CD4-positive, alpha-beta T cell treated with Interleukin-4 for 1 hour (primary cell): ENCODE results near the gene KCTD8.

Experiments
- DNase-seq, 2 donors: peaks; one replicate each; pipeline ENCODE4 v3.0.0-alpha.2; 2020 to 2022

The KCTD8 gene

DNA sequence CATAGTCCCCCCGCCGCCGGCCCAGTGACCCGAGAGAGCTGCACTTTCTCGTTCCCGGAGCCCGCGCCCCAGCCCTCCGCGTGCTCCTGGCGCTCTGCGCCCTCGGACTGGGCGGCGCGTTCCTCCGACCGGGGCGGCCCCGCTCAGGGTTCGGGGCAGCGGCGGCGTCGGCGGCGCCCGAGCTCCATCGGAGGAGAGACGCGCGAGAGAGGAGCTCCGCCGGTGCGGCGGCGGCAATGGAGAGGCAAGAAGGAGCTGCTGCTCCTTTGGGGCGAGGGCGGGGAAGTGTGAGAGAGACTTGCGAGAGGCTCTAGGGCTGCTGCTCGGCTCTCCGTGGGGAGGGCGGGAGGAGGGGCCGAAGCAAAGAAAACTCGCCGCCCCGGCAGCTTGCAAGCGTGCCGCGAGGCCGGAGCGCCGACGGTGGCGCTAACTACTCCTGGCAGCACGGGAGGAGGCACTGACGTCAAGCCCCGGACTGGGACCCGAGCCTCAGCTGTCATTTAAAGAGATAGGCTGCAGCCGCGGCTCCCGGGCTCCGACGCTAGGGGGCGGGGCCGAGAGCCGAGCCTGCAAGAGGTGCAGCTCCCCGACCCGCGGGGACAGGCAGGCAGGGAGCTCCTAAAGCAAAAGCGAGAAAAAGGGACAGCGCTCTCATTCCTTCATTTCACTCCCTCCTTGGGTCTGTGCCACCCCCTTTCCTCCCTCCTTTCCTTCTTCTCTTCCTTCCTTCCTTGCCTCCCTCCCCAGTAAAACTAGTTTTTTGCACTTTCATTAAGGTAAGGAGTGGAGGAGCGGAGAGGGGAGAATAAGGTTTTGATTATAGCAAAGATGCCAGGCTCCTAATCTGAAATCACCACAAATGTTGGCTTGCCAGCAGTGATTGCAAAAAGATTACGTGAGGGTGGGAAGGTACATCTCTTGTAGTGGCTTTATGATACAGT is at the start of gene KCTD8:
Gene KCTD8 (minus strand): TSS at position 289 of the 941 bp plus-strand sequence.
- peak; percentile 18 to 39 for DNase-seq

DNA sequence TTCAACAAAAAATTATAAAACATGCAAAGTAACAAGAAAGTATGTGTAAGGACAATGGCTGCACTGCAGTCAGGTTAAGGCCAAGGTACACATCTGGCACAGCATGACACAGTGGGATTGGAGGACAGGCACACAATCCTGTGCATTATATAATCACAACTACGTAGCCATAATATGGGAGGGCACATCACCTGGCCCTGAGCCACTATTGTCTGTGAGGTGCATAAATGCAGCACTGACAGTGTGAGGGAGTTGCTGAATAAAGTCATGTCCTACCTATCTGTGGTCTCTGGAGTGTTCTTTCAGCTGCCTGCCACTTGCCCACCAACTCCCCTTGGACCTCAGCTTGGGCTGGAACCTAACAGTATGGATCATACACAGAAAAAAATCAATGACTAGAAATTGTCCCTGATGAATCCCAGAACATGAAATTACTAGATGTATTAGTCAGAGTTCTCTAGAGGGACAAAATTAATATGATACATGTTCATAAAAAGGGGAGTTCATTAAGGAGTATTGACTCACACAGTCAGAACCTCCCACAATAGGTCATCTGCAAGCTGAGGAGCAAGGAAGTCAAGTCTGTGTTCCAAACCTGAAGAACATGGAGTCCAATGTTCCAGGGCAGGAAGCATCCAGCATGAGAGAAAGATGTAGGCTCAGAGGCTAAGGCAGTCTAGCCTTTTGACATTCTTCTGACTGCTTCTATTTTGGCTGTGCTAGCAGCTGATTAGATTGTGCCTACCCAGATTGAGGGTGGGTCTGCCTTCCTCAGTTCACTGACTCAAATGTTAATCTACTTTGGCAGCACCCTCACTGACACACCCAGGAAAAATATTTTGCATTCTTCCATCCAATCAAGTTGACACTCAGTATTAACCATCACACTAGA is 46.4 kb upstream of the KCTD8 start:
- no peak for DNase-seq

DNA sequence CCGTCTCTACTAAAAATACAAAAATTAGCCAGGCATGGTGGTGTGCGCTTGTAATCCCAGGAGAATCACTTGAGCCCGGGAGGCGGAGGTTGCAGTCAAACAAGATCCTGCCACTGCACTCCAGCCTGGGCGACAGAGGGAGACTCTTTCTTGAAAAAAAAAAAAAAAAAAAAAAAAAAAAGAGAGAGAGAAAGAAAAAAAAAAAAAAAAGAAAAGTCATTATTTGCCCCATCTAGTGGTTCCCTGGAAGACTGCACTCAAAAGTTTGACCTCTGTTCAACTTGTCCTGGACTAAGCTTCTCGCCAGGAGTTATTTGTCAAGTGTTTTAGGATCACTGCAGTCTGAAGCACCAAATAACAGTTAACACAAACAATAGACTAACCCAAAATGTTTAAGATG is 45.3 kb upstream of the KCTD8 start:
- no peak for DNase-seq

DNA sequence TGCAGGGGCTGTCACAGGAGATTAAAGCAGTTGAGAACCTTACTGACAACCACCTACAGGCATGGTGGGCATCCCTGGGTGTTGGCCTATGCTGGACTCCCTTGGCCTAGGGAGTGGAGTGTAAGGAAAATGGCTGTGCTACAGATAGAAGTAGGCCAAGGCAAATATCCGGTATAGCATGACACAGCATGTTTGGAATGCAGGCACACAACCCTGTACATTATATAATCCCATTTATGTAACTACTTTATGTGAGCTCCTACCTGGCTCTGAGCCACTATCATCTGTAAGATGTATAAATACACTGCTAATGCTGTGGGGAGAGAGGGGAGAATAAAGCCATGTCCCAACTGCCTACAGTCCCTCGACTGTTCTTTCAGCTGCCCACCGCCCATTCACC is 38.7 kb upstream of the KCTD8 start:
- DNase-seq: no peak

DNA sequence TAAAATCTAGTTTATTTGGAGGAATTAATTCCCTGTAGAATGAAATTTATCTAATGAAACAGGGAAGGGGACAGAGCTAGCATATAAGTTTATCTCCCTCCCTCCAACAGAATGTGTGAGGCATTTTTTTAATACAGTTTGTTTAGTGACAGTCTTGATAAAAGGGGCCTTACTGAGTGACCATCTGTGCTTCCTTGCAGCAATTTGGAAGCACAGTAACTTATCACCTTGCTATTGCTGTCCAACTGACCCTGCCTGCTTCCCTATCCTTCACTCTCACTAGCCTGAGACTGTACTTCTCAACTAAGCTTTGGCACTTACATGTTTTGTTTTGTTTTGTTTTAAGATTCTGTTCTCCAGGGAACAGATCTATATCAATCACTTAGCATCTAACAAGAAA is 31.1 kb upstream of the KCTD8 start:
- DNase-seq: no peak

DNA sequence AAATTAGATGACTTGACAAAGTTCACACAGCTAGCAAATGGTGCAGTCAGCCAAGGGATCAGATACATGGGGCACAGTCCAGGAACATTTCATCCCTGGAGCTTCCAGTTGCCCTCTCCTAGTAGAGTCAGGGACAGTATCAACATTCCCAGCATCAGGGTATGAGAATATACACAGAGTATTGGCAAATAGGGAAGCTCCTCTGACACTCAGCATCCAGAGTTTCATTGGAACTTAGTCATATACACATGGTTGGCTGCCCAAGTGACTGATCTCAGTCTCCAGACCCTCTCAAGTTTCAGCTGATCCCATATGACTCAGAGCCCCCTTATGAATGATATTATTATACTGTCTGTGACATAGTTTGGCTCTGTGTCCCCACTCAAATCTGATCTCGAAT is 13.7 kb upstream of the KCTD8 start:
- no peak for DNase-seq

DNA sequence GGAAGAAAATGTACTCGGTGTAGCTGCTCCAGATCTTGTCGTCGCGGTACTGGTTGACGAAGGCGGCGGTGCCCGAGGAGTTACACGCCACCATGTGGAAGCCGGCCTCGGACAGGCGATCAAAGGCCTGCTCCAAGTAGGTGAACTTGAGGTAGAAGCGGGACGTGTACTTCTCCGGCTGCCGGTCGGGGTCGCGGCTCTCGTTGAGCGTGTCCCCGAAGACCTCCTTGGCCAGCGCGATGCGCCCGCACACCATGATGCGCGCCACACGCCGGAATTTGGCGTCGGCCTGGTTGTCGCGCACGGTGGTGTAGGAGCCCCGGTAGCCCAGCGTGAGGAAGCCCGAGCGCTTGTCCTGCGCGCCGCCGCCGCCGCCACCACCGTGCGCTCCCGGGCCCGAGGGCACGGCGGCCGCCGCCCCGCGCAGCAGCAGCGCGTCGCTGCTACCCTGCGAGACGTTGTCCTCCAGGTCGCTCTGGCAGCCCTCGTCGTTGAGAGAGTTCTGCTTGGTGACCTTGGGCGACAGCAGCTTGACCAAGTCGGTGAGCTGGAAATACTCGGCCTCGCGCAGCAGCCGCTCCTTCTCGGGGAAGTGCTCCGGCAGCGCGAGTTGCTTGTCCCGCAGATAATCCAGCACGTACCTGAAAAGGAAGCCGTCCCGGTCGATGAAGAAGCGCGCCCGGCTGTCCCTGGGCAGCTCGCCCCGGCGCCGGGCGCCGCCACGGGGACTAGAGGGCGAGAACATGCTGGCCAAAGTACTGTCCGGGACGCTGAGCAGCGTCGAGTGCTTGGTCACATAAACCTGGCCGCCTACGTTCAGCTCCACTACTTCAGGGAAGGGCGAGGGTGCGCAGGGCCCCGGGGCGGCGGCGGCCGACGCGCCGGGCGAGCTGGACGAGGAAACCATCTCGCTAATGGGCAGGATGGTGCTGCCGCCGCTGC is 775 bp downstream of the KCTD8 start:
- DNase-seq: no peak

DNA sequence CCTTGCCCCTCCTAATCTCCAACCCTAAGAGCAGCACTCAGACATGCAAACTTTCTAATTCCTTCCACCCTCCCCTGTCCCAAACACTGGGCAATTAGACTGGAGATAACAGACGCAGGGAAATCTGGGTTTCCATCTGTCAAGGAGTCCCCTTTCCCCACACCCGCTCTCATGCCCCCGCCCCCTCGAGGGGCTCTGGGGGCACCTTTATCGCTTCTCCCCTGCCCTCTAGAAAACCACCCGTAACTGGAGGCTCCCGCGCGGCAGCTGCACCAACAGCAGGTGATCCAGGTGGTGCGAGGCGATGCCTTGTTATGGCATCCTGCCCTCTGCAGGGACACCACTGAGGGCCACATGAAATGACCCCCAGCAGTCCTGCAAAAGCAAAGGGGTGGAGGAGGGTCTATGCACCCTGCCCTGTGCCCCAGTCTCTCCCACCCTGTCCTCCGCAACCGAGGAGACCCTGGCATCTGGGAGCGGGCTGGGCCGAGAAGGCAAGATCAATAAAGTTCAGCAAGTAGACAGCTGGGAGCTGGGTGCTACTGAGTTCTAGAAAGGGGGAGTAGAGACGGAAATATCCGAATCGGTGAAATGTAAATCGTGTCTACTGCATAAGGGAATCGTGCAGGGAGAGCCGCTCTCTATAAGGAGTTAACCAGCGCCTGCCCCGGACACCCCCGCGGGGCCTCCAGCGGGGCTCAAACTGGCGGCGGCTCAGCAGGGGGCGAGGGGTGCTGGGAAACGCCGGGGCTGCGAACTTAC is 1.6 kb downstream of the KCTD8 start:
- no peak for DNase-seq

DNA sequence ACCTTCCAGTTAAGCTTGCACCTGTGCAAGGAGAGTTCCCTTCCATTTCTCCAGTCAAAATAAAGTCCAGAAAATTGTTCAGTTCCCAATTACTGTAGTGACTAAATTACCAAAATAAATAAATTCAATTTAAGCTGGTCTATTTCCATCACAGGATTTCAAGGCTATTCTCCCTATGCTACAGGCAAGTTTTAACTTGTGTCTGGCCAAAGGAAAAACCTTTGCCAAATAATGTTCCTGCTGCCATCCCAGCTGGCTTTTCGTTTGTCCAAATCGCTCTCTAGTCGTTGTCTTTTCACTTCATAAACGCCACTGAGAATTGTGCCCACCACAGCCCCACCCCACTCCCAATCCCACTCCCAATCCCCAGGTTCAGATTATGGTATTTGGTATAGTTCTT is 2.4 kb downstream of the KCTD8 start:
- DNase-seq: no peak

DNA sequence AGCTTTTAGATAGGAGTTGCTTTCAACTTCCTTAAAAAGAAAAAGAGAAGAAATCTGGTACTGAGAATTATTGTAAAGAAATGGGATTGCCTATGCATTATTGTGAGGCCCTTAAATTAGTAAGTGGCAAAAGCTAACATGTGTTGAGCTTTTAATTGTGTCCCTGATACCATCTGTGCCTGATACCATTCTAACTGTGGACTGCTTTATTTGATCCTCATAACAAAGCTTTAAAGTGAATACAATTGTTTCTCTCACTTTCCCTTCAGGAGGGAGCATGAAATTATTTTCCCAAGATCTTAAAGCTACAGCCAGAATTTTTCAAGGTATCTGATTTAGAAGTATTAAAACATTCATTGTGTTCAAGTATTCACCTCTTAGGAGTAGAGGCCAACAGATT is 9.9 kb downstream of the KCTD8 start:
- no peak for DNase-seq

DNA sequence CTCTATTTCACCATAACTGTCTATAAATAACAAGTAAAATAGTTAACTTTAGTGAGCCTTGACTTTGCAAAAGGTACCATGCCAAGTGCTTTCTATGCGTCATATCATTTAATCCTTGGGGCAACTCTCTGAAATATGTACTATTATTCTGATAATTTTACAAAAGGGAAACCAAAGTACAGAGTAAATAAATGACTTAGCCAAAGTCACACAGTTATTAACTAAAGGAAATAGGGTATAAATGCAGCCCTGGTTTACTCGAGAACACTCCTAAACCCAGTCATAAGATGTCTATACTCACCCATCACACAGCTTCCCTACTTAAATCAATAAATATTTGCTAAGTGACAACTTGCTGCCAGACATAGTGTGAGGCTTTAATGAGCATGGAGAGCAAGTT is 14.4 kb downstream of the KCTD8 start:
- no peak for DNase-seq

DNA sequence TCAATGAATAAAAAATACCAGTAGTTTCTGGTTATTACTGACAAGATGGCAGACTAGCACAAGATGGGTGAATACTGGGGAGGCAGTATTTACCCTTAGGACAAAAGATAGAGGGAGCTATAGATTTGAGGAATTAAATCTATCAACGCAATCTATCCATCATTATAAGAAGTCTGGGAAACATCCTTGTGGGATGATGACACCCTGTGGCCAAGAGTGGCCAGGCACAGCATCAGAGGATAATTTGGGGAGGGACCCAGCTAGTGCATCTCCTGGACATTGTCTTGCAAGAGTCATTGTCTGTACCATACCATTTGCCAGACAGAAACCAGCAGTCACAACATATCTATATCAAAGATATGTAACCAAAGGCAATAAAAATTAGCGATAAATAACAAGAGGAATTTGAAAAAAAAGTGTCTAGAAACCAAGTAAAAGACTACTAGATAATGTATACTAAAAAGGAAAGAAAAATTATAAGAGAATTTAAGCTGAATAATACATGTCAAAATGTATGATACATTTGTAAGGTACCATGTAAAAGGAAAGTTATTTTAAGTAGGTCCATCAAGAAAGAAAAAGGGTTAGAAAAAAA is 22.9 kb downstream of the KCTD8 start:
- DNase-seq: no peak

DNA sequence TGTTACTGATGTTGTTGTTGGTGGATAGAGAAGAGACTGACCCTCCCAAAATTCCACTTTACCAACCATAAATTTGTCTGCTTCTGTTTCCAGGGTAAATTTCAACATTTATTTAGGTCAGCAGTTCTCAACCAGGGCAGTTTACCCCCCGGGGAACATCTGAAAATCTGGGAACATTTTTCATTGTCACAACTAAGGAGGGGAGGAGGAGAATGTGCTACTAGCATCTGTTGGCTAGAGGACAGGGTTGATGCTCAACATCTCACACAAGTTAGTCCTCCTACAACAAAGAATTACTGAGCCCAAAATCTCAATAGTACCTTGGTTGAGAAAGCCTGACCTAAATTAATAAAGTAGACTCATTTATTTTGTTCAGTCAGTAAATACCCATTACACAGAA is 25.7 kb downstream of the KCTD8 start:
- DNase-seq: no peak

DNA sequence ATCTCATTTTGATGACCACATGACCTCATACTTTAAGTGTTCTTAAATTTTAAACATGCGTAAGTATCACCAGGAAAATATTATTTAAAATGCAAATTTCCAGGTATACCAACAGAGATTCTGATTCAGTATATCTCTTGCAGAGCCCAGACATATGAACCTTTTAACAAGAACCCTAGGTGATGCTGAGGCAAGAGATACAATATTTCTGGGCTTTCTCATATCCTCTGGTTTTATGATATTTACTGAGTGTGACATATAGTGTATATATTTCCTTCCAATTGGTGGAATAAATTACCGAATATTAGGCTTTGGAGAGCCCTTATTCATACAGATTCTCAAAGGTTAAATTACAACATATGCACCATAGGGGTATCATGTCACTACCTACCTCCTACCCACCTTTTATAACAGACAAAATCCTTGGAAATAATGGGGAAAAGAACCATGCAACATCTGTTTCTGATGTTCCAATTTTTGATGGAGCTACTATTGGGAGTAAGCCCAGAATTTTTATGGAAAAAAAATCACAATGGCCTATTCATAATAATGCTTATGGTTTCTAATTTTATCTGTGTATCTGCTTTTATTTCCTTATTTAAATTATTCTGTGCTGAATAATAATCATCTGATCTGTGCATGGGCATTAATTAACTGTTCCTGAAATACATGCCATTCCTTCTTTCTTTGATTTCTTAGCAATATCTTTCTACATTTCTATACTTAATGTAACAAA is 27.1 kb downstream of the KCTD8 start:
- DNase-seq: no peak

DNA sequence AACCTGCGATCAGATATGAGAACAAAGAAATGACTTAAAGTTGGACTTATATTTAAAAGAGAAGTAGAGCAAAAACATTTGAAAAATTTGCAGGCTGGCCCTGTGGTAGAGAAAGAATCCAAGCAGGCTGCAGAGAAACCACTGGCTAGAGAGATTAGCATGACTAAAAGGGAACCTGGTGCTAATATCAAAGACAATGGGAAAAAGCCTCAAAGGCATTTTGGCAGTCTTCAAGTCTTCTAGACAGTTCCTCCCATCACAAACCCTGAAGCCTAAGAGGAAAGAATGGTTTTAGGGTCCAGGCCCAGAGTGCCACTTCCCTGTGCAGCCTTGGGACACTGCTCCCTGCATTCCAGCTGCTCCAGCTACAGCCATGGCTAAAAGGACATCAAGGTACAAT is 33.4 kb downstream of the KCTD8 start:
- no peak for DNase-seq

DNA sequence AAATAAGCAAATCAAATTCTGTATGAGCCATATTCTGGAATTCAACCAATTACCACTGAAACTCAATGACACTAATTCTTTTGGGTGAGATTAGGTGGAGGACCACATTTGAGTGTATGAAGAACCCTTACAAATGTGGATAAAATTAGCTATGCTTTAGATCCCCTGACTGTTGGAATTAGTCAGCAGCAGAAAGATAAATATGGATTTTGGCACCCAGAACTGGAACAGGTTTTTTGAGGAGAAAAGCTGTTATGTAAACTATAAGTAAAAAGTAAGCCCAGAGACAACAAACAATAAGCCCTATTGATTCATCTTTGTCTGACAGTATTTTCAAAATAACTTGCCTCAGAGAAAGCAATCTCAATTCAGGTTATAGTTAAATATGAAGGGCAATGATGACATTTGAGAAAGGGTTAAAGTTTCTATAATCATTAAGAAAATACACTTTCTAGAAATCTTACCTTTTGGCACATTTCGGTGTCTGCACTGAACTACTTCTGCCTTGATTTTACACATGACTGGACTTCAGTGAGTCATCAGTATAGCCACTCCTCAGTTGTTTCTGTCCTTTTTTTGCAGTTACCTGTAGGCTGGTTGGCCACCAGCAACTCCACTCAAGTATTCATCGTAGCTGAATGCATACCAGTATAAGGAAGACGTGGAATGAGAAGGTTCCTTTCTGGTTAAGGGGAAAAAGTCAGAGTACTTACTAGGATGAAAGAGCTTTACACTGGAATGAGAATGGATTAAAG is 80.0 kb downstream of the KCTD8 start:
- DNase-seq: no peak

DNA sequence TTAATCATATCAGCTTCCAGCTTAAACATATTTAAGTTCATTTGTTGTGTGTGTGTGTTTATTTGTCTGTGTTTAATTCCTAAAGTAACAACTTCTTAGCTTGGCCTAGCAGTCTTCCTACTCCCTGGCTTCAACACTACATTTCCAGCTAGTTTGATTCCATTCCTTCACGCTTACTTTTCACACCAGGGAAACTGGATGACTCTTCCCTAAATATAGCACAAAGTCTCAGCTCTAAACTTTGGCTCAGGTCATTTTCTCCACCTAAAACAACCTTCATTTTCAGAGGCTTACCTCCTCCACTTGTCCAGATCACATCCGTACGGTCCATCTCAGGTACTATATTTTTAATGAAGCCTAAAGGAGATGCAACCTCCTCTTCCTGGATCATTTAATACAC is 94.4 kb downstream of the KCTD8 start:
- DNase-seq: no peak

DNA sequence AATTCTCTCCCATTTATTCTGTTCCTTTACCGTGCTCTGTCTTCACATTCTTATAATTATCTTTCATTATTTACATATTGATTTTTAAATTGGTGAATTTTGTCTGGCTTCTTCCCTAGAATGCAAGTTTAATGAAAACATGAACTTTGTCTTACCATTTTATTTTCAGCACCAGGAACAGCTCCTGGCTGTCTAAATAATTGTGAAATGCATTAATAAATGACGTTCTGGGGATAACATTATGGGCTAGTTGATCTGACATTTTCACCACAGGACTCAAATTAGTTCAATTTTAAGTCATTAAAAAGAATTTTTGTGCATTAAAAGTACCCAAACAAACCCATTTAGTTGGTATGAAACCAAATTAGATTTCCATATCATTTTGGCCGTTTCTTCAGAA is 97.5 kb downstream of the KCTD8 start:
- no peak for DNase-seq

DNA sequence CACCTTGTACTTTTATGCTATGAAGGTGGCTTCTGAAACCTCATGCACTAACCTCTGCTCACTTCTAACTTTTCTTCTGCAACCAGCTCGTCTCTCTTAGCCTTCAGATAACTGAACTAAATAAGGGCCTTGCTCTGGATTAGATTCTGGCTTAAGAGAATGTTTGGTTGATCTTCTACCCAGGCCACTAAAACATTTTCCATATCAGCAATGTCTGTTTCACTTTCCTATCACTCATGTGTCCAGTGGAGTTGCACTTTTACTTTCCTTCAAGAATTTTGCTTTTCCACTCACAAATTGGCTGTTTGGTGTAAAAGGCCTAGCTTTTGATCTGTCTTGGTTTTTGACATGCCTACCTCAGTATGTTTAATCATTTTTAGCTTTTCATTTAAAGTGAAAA is 105.8 kb downstream of the KCTD8 start:
- no peak for DNase-seq

DNA sequence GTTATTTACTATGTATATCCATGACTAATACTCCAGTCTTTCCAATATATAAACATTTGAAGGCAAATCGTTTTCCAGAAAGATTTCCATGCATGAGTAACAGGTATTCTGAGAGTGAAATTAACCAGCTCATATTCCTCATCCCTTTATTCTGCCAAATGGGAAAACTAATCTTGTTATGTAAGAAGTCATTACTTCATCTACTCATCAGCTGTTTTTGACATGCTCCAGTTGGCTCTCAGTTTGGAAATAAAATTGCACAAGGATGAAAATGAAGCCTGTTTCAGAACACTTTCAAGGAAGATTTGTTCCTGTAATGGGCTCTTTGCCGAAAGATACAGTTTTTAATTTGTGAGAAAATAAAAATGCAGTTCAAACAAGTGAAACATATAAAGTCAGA is 121.9 kb downstream of the KCTD8 start:
- DNase-seq: no peak
